Measurements from ENCODE around the gene TRPT1. TPM values are rescaled to one million over a fixed set of nuclear protein-coding genes. Genes with fewer than 3 reads are reported as not detected.

Gene TRPT1
- total RNA-seq, 1 donor from 2014 or later, result 10.6 TPM

- FAIRE-seq, result no peak
- no peak for DNase-seq (ENCODE audit: low spot score in 2 of 2)
Measured at GRCh38 chr11:64232182-64232966, 6.4 kb upstream of the TRPT1 start.

GRCh38 chr11:64231546-64231945 lies 5.6 kb upstream of the TRPT1 start:
- DNase-seq (ENCODE audit: low spot score in 2 of 2), result no peak
- no peak for FAIRE-seq

- no peak for DNase-seq (ENCODE audit: low spot score in 2 of 2)
- no peak for FAIRE-seq
Measured at GRCh38 chr11:64230985-64231365, 5.0 kb upstream of the TRPT1 start.

GRCh38 chr11:64230171-64230984 lies 4.4 kb upstream of the TRPT1 start, which contains the start of gene DNAJC4:
Gene DNAJC4 (plus strand): TSS chr11:64230548. CDS start chr11:64230855, 307 bp downstream.
- FAIRE-seq, result no peak
- DNase-seq (ENCODE audit: low spot score in 2 of 2), result peak; percentile 87 to 90

GRCh38 chr11:64229744-64230170 lies 3.8 kb upstream of the TRPT1 start:
- DNase-seq (ENCODE audit: low spot score in 2 of 2), result no peak
- no peak for FAIRE-seq

- DNase-seq (ENCODE audit: low spot score in 2 of 2), result no peak
- no peak for FAIRE-seq
Measured at GRCh38 chr11:64229090-64229743, 3.2 kb upstream of the TRPT1 start.

GRCh38 chr11:64227405-64227956 lies 1.5 kb upstream of the TRPT1 start:
- DNase-seq (ENCODE audit: low spot score in 2 of 2) (no peak), FAIRE-seq (no peak)

- DNase-seq (ENCODE audit: low spot score in 2 of 2), result peak in 1 of 2 donors; percentile 56
- no peak for FAIRE-seq
Measured at GRCh38 chr11:64226507-64227051, 593 bp upstream of the TRPT1 start.

GRCh38 chr11:64224891-64225607 lies 937 bp downstream of the TRPT1 start:
- DNase-seq (ENCODE audit: low spot score in 2 of 2) (no peak), FAIRE-seq (no peak)

GRCh38 chr11:64224151-64224890 lies 1.7 kb downstream of the TRPT1 start:
- FAIRE-seq, result no peak
- no peak for DNase-seq (ENCODE audit: low spot score in 2 of 2)

- FAIRE-seq (no peak), DNase-seq (ENCODE audit: low spot score in 2 of 2) (no peak)
Measured at GRCh38 chr11:64223001-64223651, 2.9 kb downstream of the TRPT1 start.

GRCh38 chr11:64222651-64223000 lies 3.4 kb downstream of the TRPT1 start:
- no peak for DNase-seq (ENCODE audit: low spot score in 2 of 2)
- FAIRE-seq, result no peak

GRCh38 chr11:64220798-64221197 lies 5.2 kb downstream of the TRPT1 start:
- DNase-seq (ENCODE audit: low spot score in 2 of 2), result no peak
- no peak for FAIRE-seq

GRCh38 chr11:64220271-64220670 lies 5.7 kb downstream of the TRPT1 start:
- DNase-seq (ENCODE audit: low spot score in 2 of 2) (no peak), FAIRE-seq (no peak)

GRCh38 chr11:64219755-64220154 lies 6.2 kb downstream of the TRPT1 start:
- DNase-seq (ENCODE audit: low spot score in 2 of 2), result no peak
- FAIRE-seq, result no peak

- no peak for DNase-seq (ENCODE audit: low spot score in 2 of 2)
- no peak for FAIRE-seq
Measured at GRCh38 chr11:64219354-64219684, 6.7 kb downstream of the TRPT1 start.

GRCh38 chr11:64218628-64219353 lies 7.2 kb downstream of the TRPT1 start:
- no peak for DNase-seq (ENCODE audit: low spot score in 2 of 2)
- FAIRE-seq, result no peak

- FAIRE-seq (no peak), DNase-seq (ENCODE audit: low spot score in 2 of 2) (no peak)
Measured at GRCh38 chr11:64216879-64217278, 9.1 kb downstream of the TRPT1 start.

All from frontal cortex (tissue), 4 donors.